Gastrocnemius medialis (tissue), 4 donors: ENCODE results near the gene TRNP1.

ENCODE experiments used
- POLR2A ChIP-seq, 2 donors: fragments of 450-650 bp; IDR thresholded peaks; one replicate each; pipeline ENCODE4 v1.6.1; 2017; ENCODE audit warnings: antibody characterized with exemption in 2 of 2, mild to moderate bottlenecking in 2 of 2, moderate library complexity in 2 of 2
- TF ChIP-seq, protein P1 (sequence below), 5 experiments: fragments of 450-650 bp in 3 of 5; fragments of 200-600 bp in 2 of 5; sonication (generic) in 2 of 5; IDR thresholded peaks in 4 of 5; conservative IDR thresholded peaks in 1 of 5; 1 replicate in 4 of 5; 2 replicates in 1 of 5; pipeline ENCODE4 v1.5.1; 2016 to 2019; ENCODE audit warnings: antibody characterized with exemption in 5 of 5, mild to moderate bottlenecking in 3 of 5, moderate library complexity in 3 of 5

DNA sequence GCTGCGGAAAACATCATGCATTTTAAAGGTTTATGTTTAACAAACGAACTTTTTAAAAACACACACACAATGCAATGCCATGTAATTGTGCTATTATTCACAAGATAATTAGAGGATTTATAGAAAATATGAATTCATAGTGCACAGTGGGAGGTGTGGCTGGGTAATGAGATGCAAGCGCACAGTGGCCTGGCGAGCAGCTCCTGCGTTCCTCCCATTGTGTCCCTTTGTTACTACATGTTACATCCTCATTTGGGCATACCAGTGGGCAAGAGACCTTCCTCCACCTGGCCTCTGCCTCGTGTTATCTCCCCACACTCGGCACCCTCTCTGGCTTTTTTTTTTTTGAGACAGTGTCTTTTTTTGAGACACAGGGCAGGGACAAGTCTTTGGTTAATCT is 49.2 kb downstream of the TRNP1 start:
- TF ChIP-seq POLR2A (IDR thresholded peaks at IDR 0.05), result no peak
- TF ChIP-seq, protein P1, sequence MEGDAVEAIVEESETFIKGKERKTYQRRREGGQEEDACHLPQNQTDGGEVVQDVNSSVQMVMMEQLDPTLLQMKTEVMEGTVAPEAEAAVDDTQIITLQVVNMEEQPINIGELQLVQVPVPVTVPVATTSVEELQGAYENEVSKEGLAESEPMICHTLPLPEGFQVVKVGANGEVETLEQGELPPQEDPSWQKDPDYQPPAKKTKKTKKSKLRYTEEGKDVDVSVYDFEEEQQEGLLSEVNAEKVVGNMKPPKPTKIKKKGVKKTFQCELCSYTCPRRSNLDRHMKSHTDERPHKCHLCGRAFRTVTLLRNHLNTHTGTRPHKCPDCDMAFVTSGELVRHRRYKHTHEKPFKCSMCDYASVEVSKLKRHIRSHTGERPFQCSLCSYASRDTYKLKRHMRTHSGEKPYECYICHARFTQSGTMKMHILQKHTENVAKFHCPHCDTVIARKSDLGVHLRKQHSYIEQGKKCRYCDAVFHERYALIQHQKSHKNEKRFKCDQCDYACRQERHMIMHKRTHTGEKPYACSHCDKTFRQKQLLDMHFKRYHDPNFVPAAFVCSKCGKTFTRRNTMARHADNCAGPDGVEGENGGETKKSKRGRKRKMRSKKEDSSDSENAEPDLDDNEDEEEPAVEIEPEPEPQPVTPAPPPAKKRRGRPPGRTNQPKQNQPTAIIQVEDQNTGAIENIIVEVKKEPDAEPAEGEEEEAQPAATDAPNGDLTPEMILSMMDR (IDR thresholded peaks at IDR 0.05 in 4 of 5, conservative IDR thresholded peaks at IDR 0.05 in 1 of 5), result no peak
